ENCODE measurements around the gene ZNHIT2. TPM values are rescaled to one million over a fixed set of nuclear protein-coding genes. Genes with fewer than 3 reads are reported as not detected.
A peak's percentile ranks its signal among the peaks of the same experiment; 100 is the strongest.

Gene ZNHIT2
- total RNA-seq, 2 experiments from 2014 or later, result 9.0 to 9.5 TPM

- intact Hi-C loops (cut with DNase I, micrococcal nuclease), result loop anchor here in 1 of 2 experiments (10.0 kb wide), 2 partner anchors 242 to 1258 kb away; partner anchors contain the start of genes B4GAT1, BRMS1 and CDC42BPG
- no peak overlapping the region for H3K4me3 ChIP-seq (ENCODE audit: low read length)
- peaks cover 50% of the 10 kb centered on the region for H3K36me3 ChIP-seq (ENCODE audit: insufficient read depth, low read length)
- ChIA-PET POLR2A (interaction anchor here (1.0 to 2.9 kb wide), 4 partner anchors 9 to 48 kb away, joined by 3 to 16 read pairs (median 8); partner anchors contain the start of genes FAU, MRPL49, SYVN1 and VPS51), CTCF (interaction anchor here (0.5 kb wide), 1 partner anchor 245 kb away, joined by 3 read pairs; no protein-coding TSS in a partner anchor)
- DNase-seq (no peak), ATAC-seq (ENCODE audit: poor library complexity) (no peak)
- Mint-ChIP-seq H3K4me1 (ENCODE audit: low read depth) (peaks cover 33% of the 10 kb centered on the region), H3K36me3 (ENCODE audit: low read depth) (peaks cover 57% of the 10 kb centered on the region), H3K27ac (no peak overlapping the region), H3K4me3 (peak overlapping the region; percentile 25), H3K27me3 (no peaks in the 10 kb centered on the region), H3K9me3 (no peaks in the 10 kb centered on the region)
- no peaks in the 10 kb centered on the region for H3K9me3 ChIP-seq (ENCODE audit: control insufficient read depth in 1 of 2, insufficient read depth in 1 of 2, low read length in 2 of 2)
- TF ChIP-seq, protein P1, sequence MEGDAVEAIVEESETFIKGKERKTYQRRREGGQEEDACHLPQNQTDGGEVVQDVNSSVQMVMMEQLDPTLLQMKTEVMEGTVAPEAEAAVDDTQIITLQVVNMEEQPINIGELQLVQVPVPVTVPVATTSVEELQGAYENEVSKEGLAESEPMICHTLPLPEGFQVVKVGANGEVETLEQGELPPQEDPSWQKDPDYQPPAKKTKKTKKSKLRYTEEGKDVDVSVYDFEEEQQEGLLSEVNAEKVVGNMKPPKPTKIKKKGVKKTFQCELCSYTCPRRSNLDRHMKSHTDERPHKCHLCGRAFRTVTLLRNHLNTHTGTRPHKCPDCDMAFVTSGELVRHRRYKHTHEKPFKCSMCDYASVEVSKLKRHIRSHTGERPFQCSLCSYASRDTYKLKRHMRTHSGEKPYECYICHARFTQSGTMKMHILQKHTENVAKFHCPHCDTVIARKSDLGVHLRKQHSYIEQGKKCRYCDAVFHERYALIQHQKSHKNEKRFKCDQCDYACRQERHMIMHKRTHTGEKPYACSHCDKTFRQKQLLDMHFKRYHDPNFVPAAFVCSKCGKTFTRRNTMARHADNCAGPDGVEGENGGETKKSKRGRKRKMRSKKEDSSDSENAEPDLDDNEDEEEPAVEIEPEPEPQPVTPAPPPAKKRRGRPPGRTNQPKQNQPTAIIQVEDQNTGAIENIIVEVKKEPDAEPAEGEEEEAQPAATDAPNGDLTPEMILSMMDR (IDR thresholded peaks at IDR 0.05), result no peak
- no peak overlapping the region for H3K27ac ChIP-seq (ENCODE audit: low read depth in 1 of 2, low read length in 2 of 2)
- H3K4me1 ChIP-seq (ENCODE audit: insufficient read depth, low read length), result peaks cover 21% of the 10 kb centered on the region
- no peaks in the 10 kb centered on the region for H3K27me3 ChIP-seq (ENCODE audit: control insufficient read depth in 1 of 2, insufficient read depth in 2 of 2, low read length in 2 of 2)
Measured at GRCh38 chr11:65086809-65087208, 30.7 kb downstream of the ZNHIT2 start.

- Mint-ChIP-seq H3K4me1 (ENCODE audit: low read depth) (peaks cover 33% of the 10 kb centered on the region), H3K27ac (peak overlapping the region; percentile 97), H3K4me3 (peak overlapping the region; percentile 98), H3K36me3 (ENCODE audit: low read depth) (peaks cover 57% of the 10 kb centered on the region), H3K27me3 (no peaks in the 10 kb centered on the region), H3K9me3 (no peaks in the 10 kb centered on the region)
- Histone ChIP-seq H3K9me3 (ENCODE audit: control insufficient read depth in 1 of 2, insufficient read depth in 1 of 2, low read length in 2 of 2) (no peaks in the 10 kb centered on the region), H3K27ac (ENCODE audit: low read depth in 1 of 2, low read length in 2 of 2) (no peak overlapping the region), H3K36me3 (ENCODE audit: insufficient read depth, low read length) (peaks cover 50% of the 10 kb centered on the region), H3K4me3 (ENCODE audit: low read length) (no peak overlapping the region), H3K27me3 (ENCODE audit: control insufficient read depth in 1 of 2, insufficient read depth in 2 of 2, low read length in 2 of 2) (no peaks in the 10 kb centered on the region), H3K4me1 (ENCODE audit: insufficient read depth, low read length) (peaks cover 21% of the 10 kb centered on the region)
- ChIA-PET POLR2A (interaction anchor here (0.9 to 2.9 kb wide), 4 partner anchors 13 to 49 kb away, joined by 3 to 16 read pairs (median 8); partner anchors contain the start of genes FAU, MRPL49, SAC3D1 and SYVN1), CTCF (interaction anchor here (0.9 to 1.0 kb wide), 2 partner anchors 32 to 72 kb away, joined by 3 to 4 read pairs; partner anchors contain the start of genes ARL2 and ZNHIT2)
- intact Hi-C loops (cut with DNase I, micrococcal nuclease), result loop anchor here in 1 of 2 experiments (2.0 to 10.0 kb wide), 4 partner anchors 45 to 1259 kb away; partner anchors contain the start of genes B4GAT1, BRMS1, CDC42BPG and SAC3D1
- no peak for DNase-seq
- TF ChIP-seq, protein P1 (IDR thresholded peaks at IDR 0.05), result no peak
- no peak for ATAC-seq (ENCODE audit: poor library complexity)
Measured at GRCh38 chr11:65085446-65085845, 32.1 kb downstream of the ZNHIT2 start.

DNA sequence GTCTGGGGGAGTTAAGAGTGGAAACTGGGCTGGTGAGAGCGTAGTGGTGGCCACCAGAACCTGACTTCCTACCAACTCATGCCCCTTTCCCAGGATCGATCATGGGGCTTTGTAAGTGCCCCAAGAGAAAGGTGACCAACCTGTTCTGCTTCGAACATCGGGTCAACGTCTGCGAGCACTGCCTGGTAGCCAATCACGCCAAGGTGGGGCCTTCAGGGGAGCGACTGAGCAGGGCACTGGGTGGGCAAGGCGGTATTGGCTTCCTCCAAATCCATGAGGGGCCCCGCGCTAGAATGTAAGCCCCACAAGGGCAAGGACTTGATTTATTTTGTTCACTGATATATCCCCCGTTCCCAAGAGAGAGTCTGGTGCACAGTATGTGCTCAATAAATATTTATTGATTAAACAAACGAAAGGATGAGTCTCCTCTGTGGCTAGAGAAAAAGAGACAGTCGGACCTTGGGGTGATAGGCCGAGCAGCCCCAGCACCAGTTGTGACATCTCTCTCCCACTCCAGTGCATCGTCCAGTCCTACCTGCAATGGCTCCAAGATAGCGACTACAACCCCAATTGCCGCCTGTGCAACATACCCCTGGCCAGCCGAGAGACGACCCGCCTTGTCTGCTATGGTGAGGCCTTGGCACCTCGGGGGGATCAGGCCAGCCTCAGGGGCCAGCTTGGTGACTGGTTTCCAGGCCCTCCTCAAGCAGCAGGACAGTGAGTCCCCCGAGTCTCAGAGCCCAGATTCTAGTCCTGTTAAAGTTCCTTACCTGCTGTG is 32.7 kb downstream of the ZNHIT2 start:
- CTCF ChIA-PET, result interaction anchor here (0.9 to 1.0 kb wide), 2 partner anchors 33 to 71 kb away, joined by 3 to 4 read pairs; partner anchors contain the start of genes ARL2 and ZNHIT2
- POLR2A ChIA-PET, result interaction anchor here (0.9 to 2.9 kb wide), 4 partner anchors 14 to 50 kb away, joined by 3 to 16 read pairs (median 8); partner anchors contain the start of genes FAU, MRPL49, SAC3D1 and SYVN1
- no peaks in the 10 kb centered on the region for H3K27me3 ChIP-seq (ENCODE audit: control insufficient read depth in 1 of 2, insufficient read depth in 2 of 2, low read length in 2 of 2)
- peaks cover 21% of the 10 kb centered on the region for H3K4me1 ChIP-seq (ENCODE audit: insufficient read depth, low read length)
- H3K27ac ChIP-seq (ENCODE audit: low read depth in 1 of 2, low read length in 2 of 2), result peak overlapping the region; percentile 86 to 97
- DNase-seq, result no peak
- Mint-ChIP-seq H3K4me1 (ENCODE audit: low read depth) (peaks cover 33% of the 10 kb centered on the region), H3K27me3 (no peaks in the 10 kb centered on the region), H3K9me3 (no peaks in the 10 kb centered on the region), H3K36me3 (ENCODE audit: low read depth) (peaks cover 56% of the 10 kb centered on the region), H3K27ac (peak overlapping the region; percentile 97), H3K4me3 (peak overlapping the region; percentile 98)
- peaks cover 50% of the 10 kb centered on the region for H3K36me3 ChIP-seq (ENCODE audit: insufficient read depth, low read length)
- no peaks in the 10 kb centered on the region for H3K9me3 ChIP-seq (ENCODE audit: control insufficient read depth in 1 of 2, insufficient read depth in 1 of 2, low read length in 2 of 2)
- intact Hi-C loops (cut with DNase I, micrococcal nuclease), result loop anchor here (1.0 to 10.0 kb wide), 9 partner anchors 12 to 1260 kb away; partner anchors contain the start of genes FAU (in 2 of the 2), MRPL49 (in 2 of the 2), VPS51 (in 2 of the 2) and ZNHIT2 (in 2 of the 2)
- no peak for ATAC-seq (ENCODE audit: poor library complexity)
- H3K4me3 ChIP-seq (ENCODE audit: low read length), result peak overlapping the region; percentile 80
- TF ChIP-seq, protein P1 (IDR thresholded peaks at IDR 0.05), result no peak
